ENCODE measurements around the gene IQCH. TPM values are rescaled to one million over a fixed set of nuclear protein-coding genes. Genes with fewer than 3 reads are reported as not detected.
"Not testable (repeated sequence)": the region's sequence is repeated elsewhere in the genome, so short reads cannot be mapped to it uniquely, and the experiment has no call there.

Gene IQCH
- polyA plus RNA-seq, 3 donors = 0.35 to 0.90 (median 0.45) TPM

GRCh38 chr15:67405208-67406191, 150.9 kb downstream of the IQCH start:
- H3K27ac ChIP-seq (ENCODE audit: low read depth, low read length) = no peak overlapping the region
- 62 to 88% (median 82%) methylated on average over 4 of the region's 4 CpGs for WGBS, 3 donors

GRCh38 chr15:67406257-67406861, 151.8 kb downstream of the IQCH start:
- H3K27ac ChIP-seq (ENCODE audit: low read depth, low read length) = no peak overlapping the region
- 74 to 95% (median 91%) methylated on average over 1 of the region's 1 CpG for WGBS, 3 donors

GRCh38 chr15:67407786-67408185, 153.2 kb downstream of the IQCH start:
- WGBS, 3 donors = 90 to 92% (median 90%) methylated on average over 8 of the region's 8 CpGs
- H3K27ac ChIP-seq (ENCODE audit: low read depth, low read length) = no peak overlapping the region

- 87 to 93% (median 87%) methylated on average over 6 of the region's 6 CpGs for WGBS, 3 donors
- no peak overlapping the region for H3K27ac ChIP-seq (ENCODE audit: low read depth, low read length)
Measured at GRCh38 chr15:67409175-67409574, 154.6 kb downstream of the IQCH start.

DNA sequence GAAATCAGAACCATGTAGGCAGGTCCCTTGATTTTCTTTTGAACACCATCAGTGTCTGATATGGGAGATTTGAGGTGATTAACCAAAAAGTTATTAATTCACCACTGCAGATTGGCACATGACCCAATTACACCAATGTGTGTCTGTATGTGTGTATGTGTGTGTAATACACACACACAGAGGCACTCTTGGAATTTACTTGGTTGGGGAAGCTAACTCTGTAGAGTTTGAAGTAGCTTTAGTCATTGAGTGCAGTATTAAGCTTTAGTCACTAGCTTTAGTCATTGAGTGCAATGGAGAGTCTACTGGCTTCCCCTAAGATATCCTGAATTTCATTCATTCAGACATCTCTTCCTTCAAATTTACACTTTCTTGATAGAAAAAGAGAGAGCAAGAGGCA, 156.9 kb downstream of the IQCH start:
- H3K27ac ChIP-seq (ENCODE audit: low read depth, low read length) = no peak overlapping the region

DNA sequence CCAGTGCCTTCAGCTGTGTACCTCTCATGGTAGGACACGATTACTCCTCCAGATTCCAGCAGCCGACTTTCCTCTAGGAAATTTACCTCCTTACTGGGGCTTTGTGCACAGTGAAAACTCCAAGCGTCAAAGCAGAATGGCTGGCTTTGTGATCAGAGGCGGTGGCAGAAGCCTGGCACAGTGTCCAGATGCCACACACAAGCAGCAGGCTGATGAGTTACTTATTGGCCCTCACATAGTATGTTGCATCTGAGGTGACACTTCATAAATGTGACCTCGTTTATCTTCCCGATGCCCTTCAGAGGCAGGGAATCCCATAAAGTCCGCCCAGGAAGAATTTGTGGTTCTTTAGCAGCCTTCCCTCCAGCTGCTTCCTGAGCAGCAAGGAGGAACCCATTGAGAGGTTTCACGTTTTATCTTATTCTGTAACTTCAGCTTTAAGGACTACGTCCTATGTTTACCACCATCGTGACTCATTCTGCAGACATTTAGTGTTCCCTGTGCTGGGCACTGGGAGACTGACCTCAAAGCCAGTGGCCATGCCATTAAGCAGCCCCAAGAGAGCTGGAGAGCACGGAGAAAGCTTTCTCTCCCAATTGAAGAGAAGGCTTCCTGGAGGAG, 159.3 kb downstream of the IQCH start:
- 57 to 72% (median 60%) methylated on average over 11 of the region's 11 CpGs for WGBS, 3 donors
- no peak overlapping the region for H3K27ac ChIP-seq (ENCODE audit: low read depth, low read length)

DNA sequence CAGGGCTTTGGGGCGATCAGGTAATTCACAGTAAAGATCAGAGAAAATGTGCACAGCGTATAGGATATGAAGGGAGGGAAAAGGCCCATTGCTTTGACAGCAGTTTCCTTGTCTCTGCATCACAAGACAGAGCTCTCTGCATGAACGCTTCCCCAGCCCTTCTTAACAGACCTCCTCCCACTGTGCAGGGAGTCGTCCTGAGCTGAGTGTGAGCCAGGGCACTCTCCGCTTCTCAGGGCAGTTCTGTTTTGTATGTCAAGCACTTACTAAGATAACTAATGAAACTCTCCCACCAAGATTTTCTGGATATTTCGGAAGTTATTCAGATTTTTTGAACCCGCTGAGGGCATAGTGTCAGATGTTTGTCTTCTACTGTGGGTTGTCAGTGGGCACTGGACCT, 160.6 kb downstream of the IQCH start:
- H3K27ac ChIP-seq (ENCODE audit: low read depth, low read length) = no peak overlapping the region
- 78 to 82% (median 82%) methylated on average over 7 of the region's 7 CpGs for WGBS, 3 donors

GRCh38 chr15:67416891-67417290, 162.3 kb downstream of the IQCH start:
- H3K27ac ChIP-seq (ENCODE audit: low read depth, low read length) = no peak overlapping the region
- 56 to 92% (median 77%) methylated on average over 6 of the region's 6 CpGs for WGBS, 3 donors

DNA sequence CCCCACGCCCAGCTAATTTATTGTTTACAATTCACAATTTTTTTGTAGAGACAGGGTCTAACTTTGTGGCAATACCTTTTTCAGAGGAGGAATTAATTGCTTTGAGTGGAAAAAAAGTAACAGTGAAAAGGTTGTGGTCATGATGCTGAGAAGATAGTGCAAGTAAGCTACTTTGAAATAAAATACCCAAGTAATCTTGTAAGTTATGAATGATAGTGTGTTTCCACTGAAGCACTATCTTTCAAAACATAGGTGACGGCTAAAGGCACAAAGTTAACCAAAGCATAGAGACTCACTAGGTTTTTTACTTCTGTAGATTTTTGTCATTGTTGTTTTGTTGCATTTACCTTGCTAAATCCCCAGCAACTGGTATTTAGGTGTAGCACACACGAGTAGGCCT, 165.1 kb downstream of the IQCH start:
- whole genome bisulfite sequencing, 3 donors = 84 to 89% (median 86%) methylated on average over 3 of the region's 3 CpGs
- no peak overlapping the region for H3K27ac ChIP-seq (ENCODE audit: low read depth, low read length)

GRCh38 chr15:67420137-67420536, 165.6 kb downstream of the IQCH start:
- H3K27ac ChIP-seq (ENCODE audit: low read depth, low read length) = no peak overlapping the region
- 65 to 83% (median 80%) methylated on average over 2 of the region's 2 CpGs for WGBS, 3 donors

- WGBS, 3 donors = 85 to 93% (median 92%) methylated on average over 6 of the region's 6 CpGs
- no peak overlapping the region for H3K27ac ChIP-seq (ENCODE audit: low read depth, low read length)
Measured at GRCh38 chr15:67421105-67421504, 166.5 kb downstream of the IQCH start.

- H3K27ac ChIP-seq (ENCODE audit: low read depth, low read length) = no peak overlapping the region
- WGBS, 3 donors = 41 to 83% (median 77%) methylated on average over 1 of the region's 1 CpG
Measured at GRCh38 chr15:67422296-67422695, 167.7 kb downstream of the IQCH start.

- no peak overlapping the region for H3K27ac ChIP-seq (ENCODE audit: low read depth, low read length)
Measured at GRCh38 chr15:67433495-67434099, 179.0 kb downstream of the IQCH start.

GRCh38 chr15:67436351-67437250, 182.0 kb downstream of the IQCH start:
- H3K27ac ChIP-seq (ENCODE audit: low read depth, low read length) = not testable (repeated sequence)
- 84 to 91% (median 89%) methylated on average over 13 of the region's 13 CpGs for WGBS, 3 donors

More at GRCh38 chr15:67433495-67434099, 179.0 kb downstream of the IQCH start:
- WGBS, 3 donors = 51 to 57% (median 52%) methylated on average over 3 of the region's 3 CpGs

DNA sequence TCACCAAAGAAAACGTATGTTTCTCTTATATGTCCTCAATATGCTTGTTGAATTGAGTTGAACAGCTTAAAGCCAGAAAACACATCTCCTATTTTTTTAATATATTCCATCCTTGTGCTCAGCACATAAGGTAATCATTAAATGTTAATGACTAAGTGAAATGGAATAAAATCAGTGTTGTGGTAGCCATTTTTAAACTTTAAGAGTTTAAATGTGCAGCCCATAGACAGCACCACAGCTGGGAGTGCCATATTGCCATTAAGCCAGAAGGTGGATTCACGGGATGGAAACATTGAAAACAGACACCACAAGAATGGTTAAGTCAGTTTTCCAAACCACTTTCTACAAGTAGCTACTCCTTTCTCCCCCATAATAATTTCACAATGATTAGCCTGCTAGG, 189.5 kb downstream of the IQCH start:
- H3K27ac ChIP-seq (ENCODE audit: low read depth, low read length) = no peak overlapping the region
- WGBS, 3 donors = 87 to 98% (median 88%) methylated on average over 2 of the region's 2 CpGs

GRCh38 chr15:67446449-67446848, 191.9 kb downstream of the IQCH start:
- 21 to 71% (median 69%) methylated on average over 2 of the region's 2 CpGs for WGBS, 3 donors
- H3K27ac ChIP-seq (ENCODE audit: low read depth, low read length) = no peak overlapping the region

DNA sequence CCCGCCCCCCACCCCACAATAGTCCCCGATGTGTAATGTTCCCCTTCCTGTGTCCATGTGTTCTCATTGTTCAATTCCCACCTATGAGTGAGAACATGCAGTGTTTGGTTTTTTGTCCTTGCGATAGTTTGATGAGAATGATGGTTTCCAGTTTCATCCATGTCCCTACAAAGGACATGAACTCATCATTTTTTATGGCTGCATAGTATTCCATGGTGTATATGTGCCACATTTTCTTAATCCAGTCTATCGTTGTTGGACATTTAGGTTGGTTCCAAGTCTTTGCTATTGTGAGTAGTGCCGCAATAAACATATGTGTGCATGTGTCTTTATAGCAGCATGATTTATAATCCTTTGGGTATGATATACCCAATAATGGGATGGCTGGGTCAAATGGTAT, 193.8 kb downstream of the IQCH start:
- H3K27ac ChIP-seq (ENCODE audit: low read depth, low read length) = not testable (repeated sequence)
- WGBS, 3 donors = 94 to 98% (median 96%) methylated on average over 3 to 4 of the region's 5 CpGs

GRCh38 chr15:67453703-67454102, 199.1 kb downstream of the IQCH start:
- not testable (repeated sequence) for H3K27ac ChIP-seq (ENCODE audit: low read depth, low read length)
- WGBS, 3 donors = 92 to 97% (median 95%) methylated on average over 11 of the region's 11 CpGs

Data from adipose tissue (tissue), 3 donors.